Trophoblast cell (in vitro differentiated cells and primary cell): ENCODE data around the gene NTM.

Experiments
- DNase-seq, 2 donors: peaks; one replicate each; pipeline ENCODE4 v3.0.0-alpha.2; 2016
- H2AFZ ChIP-seq: 2 replicates; pipeline ENCODE4 v1.6.1; 2013; ENCODE audit warnings: low read length, moderate library complexity, mild to moderate bottlenecking; ENCODE audit not compliant: insufficient read depth, poor library complexity
- H2AK5ac ChIP-seq: 2 replicates; pipeline ENCODE4 v1.6.1; 2013; ENCODE audit warnings: mild to moderate bottlenecking, low read length
- H2BK120ac ChIP-seq: 2 replicates; pipeline ENCODE4 v1.6.1; 2013; ENCODE audit warnings: low read length, mild to moderate bottlenecking, moderate library complexity; ENCODE audit not compliant: insufficient read depth, poor library complexity
- H2BK12ac ChIP-seq: 2 replicates; pipeline ENCODE4 v1.6.1; 2013; ENCODE audit warnings: mild to moderate bottlenecking, low read length, moderate library complexity
- H2BK5ac ChIP-seq: 2 replicates; pipeline ENCODE4 v1.6.1; 2013; ENCODE audit warnings: low read length, low read depth, moderate library complexity, mild to moderate bottlenecking; ENCODE audit not compliant: poor library complexity
- H3K14ac ChIP-seq: 2 replicates; pipeline ENCODE4 v1.6.1; 2013; ENCODE audit warnings: mild to moderate bottlenecking, low read length
- H3K18ac ChIP-seq: 2 replicates; pipeline ENCODE4 v1.6.1; 2013; ENCODE audit warnings: mild to moderate bottlenecking, low read length
- H3K23ac ChIP-seq: 2 replicates; pipeline ENCODE4 v1.6.1; 2013; ENCODE audit warnings: low read length
- H3K27ac ChIP-seq: 2 replicates; pipeline ENCODE4 v1.5.1; 2013; ENCODE audit warnings: low read depth, mild to moderate bottlenecking, inconsistent platforms, low read length, moderate library complexity
- H3K27me3 ChIP-seq: 2 replicates; pipeline ENCODE4 v1.6.1; 2013; ENCODE audit warnings: inconsistent platforms, mild to moderate bottlenecking, low read length, moderate library complexity; ENCODE audit not compliant: insufficient read depth
- H3K36me3 ChIP-seq, 2 experiments: 1 replicate in 1 of 2; 2 replicates in 1 of 2; pipeline ENCODE4 v1.6.1; 2013; ENCODE audit warnings: low read length in 2 of 2, mild to moderate bottlenecking in 2 of 2, moderate library complexity in 1 of 2; ENCODE audit not compliant: insufficient read depth in 2 of 2, control insufficient read depth in 1 of 2
- H3K4ac ChIP-seq: 2 replicates; pipeline ENCODE4 v1.6.1; 2013; ENCODE audit warnings: low read depth, mild to moderate bottlenecking, low read length, moderate library complexity
- H3K4me1 ChIP-seq, 2 experiments: 1 replicate in 1 of 2; 2 replicates in 1 of 2; pipeline ENCODE4 v1.6.1; 2013; ENCODE audit warnings: low read length in 2 of 2, mild to moderate bottlenecking in 2 of 2, moderate library complexity in 1 of 2; ENCODE audit not compliant: insufficient read depth in 2 of 2, control insufficient read depth in 1 of 2
- H3K4me2 ChIP-seq: 2 replicates; pipeline ENCODE4 v1.6.1; 2013; ENCODE audit warnings: inconsistent platforms, mild to moderate bottlenecking, low read length, moderate library complexity
- H3K4me3 ChIP-seq: 2 replicates; pipeline ENCODE4 v1.5.1; 2013; ENCODE audit warnings: mild to moderate bottlenecking, low read depth, low read length, inconsistent platforms
- H3K79me1 ChIP-seq: one replicate; pipeline ENCODE4 v1.6.1; 2013; ENCODE audit warnings: low read length
- H3K79me2 ChIP-seq: 2 replicates; pipeline ENCODE4 v1.6.1; 2013; ENCODE audit warnings: low read length, mild to moderate bottlenecking; ENCODE audit not compliant: control insufficient read depth, insufficient read depth, poor library complexity
- H3K9ac ChIP-seq: 2 replicates; pipeline ENCODE4 v1.6.1; 2013; ENCODE audit warnings: mild to moderate bottlenecking, low read length
- H3K9me3 ChIP-seq: 2 replicates; pipeline ENCODE4 v1.6.1; 2013; ENCODE audit warnings: low read depth, mild to moderate bottlenecking, control low read depth, inconsistent platforms, low read length; ENCODE audit not compliant: insufficient read depth
- H4K12ac ChIP-seq: 2 replicates; pipeline ENCODE4 v1.6.1; 2013; ENCODE audit warnings: low read depth, mild to moderate bottlenecking, low read length, moderate library complexity
- H4K8ac ChIP-seq: 2 replicates; pipeline ENCODE4 v1.6.1; 2013; ENCODE audit warnings: low read depth, mild to moderate bottlenecking, low read length, moderate library complexity
- H4K91ac ChIP-seq: one replicate; pipeline ENCODE4 v1.6.1; 2013; ENCODE audit warnings: low read depth, mild to moderate bottlenecking, low read length, moderate library complexity
- WGBS: extraction: QIAGEN DNeasy Blood & Tissue Kit; methylation state at CpG from one replicate; pipeline ENCODE4 v1.1.7; 2013; ENCODE audit warnings: missing lambda C conversion rate; ENCODE audit not compliant: insufficient read length, insufficient coverage; ENCODE audit errors: extremely low coverage; 5-methylcytosine and 5-hydroxymethylcytosine counted together

Gene NTM

GRCh38 chr11:132335311-132335710 is 964.9 kb downstream of the NTM start:
- DNase-seq = no peak
- no peak overlapping the region for H3K14ac ChIP-seq
- H4K12ac ChIP-seq = no peak overlapping the region
- H4K91ac ChIP-seq = no peak overlapping the region
- no peak overlapping the region for H3K23ac ChIP-seq
- H3K4me3 ChIP-seq = no peak overlapping the region
- no peak overlapping the region for H2BK12ac ChIP-seq
- no peaks in the 10 kb centered on the region for H3K27me3 ChIP-seq
- no peak overlapping the region for H3K18ac ChIP-seq
- WGBS = no CpG with 5 or more reads among the region's 14 CpGs
- H3K36me3 ChIP-seq = no peaks in the 10 kb centered on the region
- no peak overlapping the region for H2AK5ac ChIP-seq
- no peak overlapping the region for H4K8ac ChIP-seq
- H3K9ac ChIP-seq = no peak overlapping the region
- H3K79me2 ChIP-seq = no peaks in the 10 kb centered on the region
- no peaks in the 10 kb centered on the region for H3K4me1 ChIP-seq
- H2BK5ac ChIP-seq = no peak overlapping the region
- no peak overlapping the region for H3K27ac ChIP-seq
- no peak overlapping the region for H3K4me2 ChIP-seq
- H3K9me3 ChIP-seq = peaks cover 7% of the 10 kb centered on the region
- H2AFZ ChIP-seq = no peak overlapping the region
- no peaks in the 10 kb centered on the region for H3K79me1 ChIP-seq
- H2BK120ac ChIP-seq = no peak overlapping the region
- H3K4ac ChIP-seq = no peak overlapping the region

- H3K27me3 ChIP-seq = no peaks in the 10 kb centered on the region
- H3K79me1 ChIP-seq = no peaks in the 10 kb centered on the region
- no CpG with 5 or more reads among the region's 12 CpGs for WGBS
- no peak overlapping the region for H3K18ac ChIP-seq
- H2BK5ac ChIP-seq = no peak overlapping the region
- no peak overlapping the region for H4K91ac ChIP-seq
- no peak overlapping the region for H2BK12ac ChIP-seq
- H3K4me1 ChIP-seq = no peaks in the 10 kb centered on the region
- H4K8ac ChIP-seq = no peak overlapping the region
- H3K9ac ChIP-seq = no peak overlapping the region
- no peak for DNase-seq
- no peak overlapping the region for H2AK5ac ChIP-seq
- no peak overlapping the region for H3K14ac ChIP-seq
- H2AFZ ChIP-seq = no peak overlapping the region
- H3K27ac ChIP-seq = no peak overlapping the region
- H3K9me3 ChIP-seq = peaks cover 4% of the 10 kb centered on the region
- no peak overlapping the region for H3K23ac ChIP-seq
- no peak overlapping the region for H4K12ac ChIP-seq
- no peak overlapping the region for H3K4me3 ChIP-seq
- no peak overlapping the region for H3K4ac ChIP-seq
- no peak overlapping the region for H3K4me2 ChIP-seq
- no peak overlapping the region for H2BK120ac ChIP-seq
- H3K36me3 ChIP-seq = no peaks in the 10 kb centered on the region
- no peaks in the 10 kb centered on the region for H3K79me2 ChIP-seq
Observed at GRCh38 chr11:132336781-132337535, 966.5 kb downstream of the NTM start.

GRCh38 chr11:132337819-132338416 is 967.5 kb downstream of the NTM start:
- no peak overlapping the region for H3K4me2 ChIP-seq
- no peak overlapping the region for H3K23ac ChIP-seq
- no peaks in the 10 kb centered on the region for H3K27me3 ChIP-seq
- no peak overlapping the region for H3K9ac ChIP-seq
- no peak overlapping the region for H3K27ac ChIP-seq
- DNase-seq = no peak
- H4K12ac ChIP-seq = no peak overlapping the region
- WGBS = no CpG with 5 or more reads among the region's 2 CpGs
- H4K8ac ChIP-seq = no peak overlapping the region
- no peak overlapping the region for H3K4me3 ChIP-seq
- no peak overlapping the region for H2AFZ ChIP-seq
- no peak overlapping the region for H4K91ac ChIP-seq
- H2BK5ac ChIP-seq = no peak overlapping the region
- no peaks in the 10 kb centered on the region for H3K4me1 ChIP-seq
- H3K18ac ChIP-seq = no peak overlapping the region
- H2BK120ac ChIP-seq = no peak overlapping the region
- peaks cover 4% of the 10 kb centered on the region for H3K9me3 ChIP-seq
- H3K79me1 ChIP-seq = no peaks in the 10 kb centered on the region
- H3K4ac ChIP-seq = no peak overlapping the region
- H3K79me2 ChIP-seq = no peaks in the 10 kb centered on the region
- no peaks in the 10 kb centered on the region for H3K36me3 ChIP-seq
- H2AK5ac ChIP-seq = no peak overlapping the region
- no peak overlapping the region for H2BK12ac ChIP-seq
- H3K14ac ChIP-seq = no peak overlapping the region

GRCh38 chr11:132342408-132342807 is 972.0 kb downstream of the NTM start:
- no peak overlapping the region for H4K12ac ChIP-seq
- no peaks in the 10 kb centered on the region for H3K27me3 ChIP-seq
- no CpG with 5 or more reads among the region's 3 CpGs for WGBS

More at GRCh38 chr11:132342408-132342807, 972.0 kb downstream of the NTM start:
- Histone ChIP-seq H3K18ac (no peak overlapping the region), H3K27ac (no peak overlapping the region), H3K79me1 (no peaks in the 10 kb centered on the region), H2AK5ac (no peak overlapping the region), H3K9ac (no peak overlapping the region), H2BK12ac (no peak overlapping the region), H3K14ac (no peak overlapping the region), H3K4me2 (no peak overlapping the region), H4K91ac (no peak overlapping the region), H3K4me3 (no peak overlapping the region), H3K9me3 (no peaks in the 10 kb centered on the region), H3K23ac (no peak overlapping the region), H2AFZ (no peak overlapping the region), H4K8ac (no peak overlapping the region), H2BK120ac (no peak overlapping the region), H2BK5ac (no peak overlapping the region), H3K79me2 (no peaks in the 10 kb centered on the region), H3K4ac (no peak overlapping the region), H3K4me1 (no peaks in the 10 kb centered on the region), H3K36me3 (no peaks in the 10 kb centered on the region)
- DNase-seq = no peak
